ENCODE measurements around the gene LTV1. TPM values are rescaled to one million over a fixed set of nuclear protein-coding genes. Genes with fewer than 3 reads are reported as not detected.
"Not testable (repeated sequence)": the region's sequence is repeated elsewhere in the genome, so short reads cannot be mapped to it uniquely, and the experiment has no call there.

The LTV1 gene, protein sequence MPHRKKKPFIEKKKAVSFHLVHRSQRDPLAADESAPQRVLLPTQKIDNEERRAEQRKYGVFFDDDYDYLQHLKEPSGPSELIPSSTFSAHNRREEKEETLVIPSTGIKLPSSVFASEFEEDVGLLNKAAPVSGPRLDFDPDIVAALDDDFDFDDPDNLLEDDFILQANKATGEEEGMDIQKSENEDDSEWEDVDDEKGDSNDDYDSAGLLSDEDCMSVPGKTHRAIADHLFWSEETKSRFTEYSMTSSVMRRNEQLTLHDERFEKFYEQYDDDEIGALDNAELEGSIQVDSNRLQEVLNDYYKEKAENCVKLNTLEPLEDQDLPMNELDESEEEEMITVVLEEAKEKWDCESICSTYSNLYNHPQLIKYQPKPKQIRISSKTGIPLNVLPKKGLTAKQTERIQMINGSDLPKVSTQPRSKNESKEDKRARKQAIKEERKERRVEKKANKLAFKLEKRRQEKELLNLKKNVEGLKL
- total RNA-seq (2014; rRNA removed; shearing (Covaris generic)) (13.3 and 17.9 TPM in 2 replicates), polyA plus RNA-seq (2016; fragmentation: Nextera tagmentation; extraction: Ambion mirVana) (33.6 and 35.3 TPM in 2 replicates)

DNA sequence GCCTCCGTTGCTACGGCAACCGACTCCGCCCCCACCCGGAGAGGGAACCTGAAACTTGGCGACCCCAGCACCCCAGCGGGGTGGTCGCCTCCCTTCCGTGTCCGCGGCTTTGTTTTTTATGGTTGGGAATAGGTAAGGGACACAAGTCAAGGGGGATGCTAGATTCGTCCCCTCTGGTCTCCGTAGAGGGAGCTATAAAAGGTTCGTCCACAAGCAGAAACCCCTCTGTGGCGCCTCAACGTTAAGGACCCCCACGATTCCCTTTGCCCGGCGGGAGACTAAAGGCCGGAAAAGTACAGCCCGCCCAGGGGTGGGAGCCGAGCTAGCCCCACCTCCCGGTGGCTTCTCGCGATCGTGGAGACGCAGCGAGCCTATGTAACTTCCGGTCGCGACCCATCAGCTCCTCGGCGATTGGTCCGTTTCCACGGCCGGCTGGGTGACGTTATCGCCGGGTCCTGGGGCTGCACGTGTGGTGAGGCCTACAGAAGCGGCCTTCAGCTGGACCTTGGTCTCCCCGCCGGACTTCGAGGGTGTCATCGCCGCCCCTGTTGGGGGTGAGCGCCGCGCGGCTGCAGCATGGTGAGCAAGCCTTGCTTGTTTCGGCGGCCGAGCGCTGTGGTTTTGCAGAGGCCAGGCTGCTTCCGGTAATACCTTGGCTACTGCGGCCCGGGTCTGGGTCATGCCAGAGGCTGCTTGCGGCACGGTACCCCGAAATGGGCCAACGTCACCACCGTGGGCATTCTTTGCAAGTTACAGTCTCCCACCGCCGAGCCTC is at the start of gene LTV1:
Gene LTV1, plus strand, starts transcription at position 437 of the 775 bp plus-strand sequence. Its CDS starts 140 bp downstream, at position 577.
- H4K20me1 ChIP-seq (ENCODE audit: insufficient read depth), result no peaks in the 10 kb centered on the region
- TF ChIP-seq EZH2 (IDR thresholded peaks at IDR 0.05; ENCODE audit: insufficient read depth, poor library complexity, severe bottlenecking) (no peak), EZH2phosphoT487 (IDR thresholded peaks at IDR 0.05; ENCODE audit: insufficient read depth, low read depth) (no peak)
- H3K79me2 ChIP-seq (ENCODE audit: insufficient read depth), result peaks cover 50% of the 10 kb centered on the region
- H3K4me2 ChIP-seq (ENCODE audit: unreplicated experiment), result peak within 1 kb of the TSS; percentile 96
- 0 out of 2 replicates have a peak, but pooled peaks cover 10% of the 10 kb centered on the region for H3K4me1 ChIP-seq (ENCODE audit: insufficient read depth)
- no peaks in the 10 kb centered on the region for H3K9me3 ChIP-seq (ENCODE audit: low read depth)
- peaks cover 31% of the 10 kb centered on the region for H3K36me3 ChIP-seq (ENCODE audit: low read depth)
- DNase-seq, result peak; percentile 99
- WGBS, 2 experiments (ENCODE audit: low coverage in 1 of 2, low lambda C conversion rate in 2 of 2, missing lambda C conversion rate in 2 of 2), result 1% methylated on average over 61 to 62 of the region's 64 CpGs
- peak within 1 kb of the TSS; percentile 99 for H3K9ac ChIP-seq
- no peaks in the 10 kb centered on the region for H3F3A ChIP-seq (ENCODE audit: insufficient read depth)
- no peaks in the 10 kb centered on the region for H3K27me3 ChIP-seq (replicated peaks; ENCODE audit: insufficient read depth)
- peak within 1 kb of the TSS; percentile 91 for H3K27ac ChIP-seq
- H3K9me2 ChIP-seq (ENCODE audit: insufficient read depth), result no peaks in the 10 kb centered on the region
- in situ Hi-C loops (cut with MboI), result loop anchor here (10.0 kb wide), 1 partner anchor 268 kb away; no protein-coding TSS in a partner anchor
- peak within 1 kb of the TSS; percentile 92 for H3K4me3 ChIP-seq
- peak within 1 kb of the TSS; percentile 98 for H2AFZ ChIP-seq

- WGBS, 2 experiments (ENCODE audit: low coverage in 1 of 2, low lambda C conversion rate in 2 of 2, missing lambda C conversion rate in 2 of 2), result 92 to 96% methylated on average over 2 of the region's 2 CpGs
- H3K79me2 ChIP-seq (ENCODE audit: insufficient read depth), result 0 out of 2 replicates have a peak, but pooled peaks cover 16% of the 10 kb centered on the region
- H3K4me2 ChIP-seq (ENCODE audit: unreplicated experiment); H3K4me3 ChIP-seq; H3F3A ChIP-seq (ENCODE audit: insufficient read depth); H3K9ac ChIP-seq; in situ Hi-C loops (cut with MboI); H3K4me1 ChIP-seq (ENCODE audit: insufficient read depth); DNase-seq; H3K9me2 ChIP-seq (ENCODE audit: insufficient read depth); H3K27ac ChIP-seq; H3K36me3 ChIP-seq (ENCODE audit: low read depth); H3K9me3 ChIP-seq (ENCODE audit: low read depth); H2AFZ ChIP-seq; H4K20me1 ChIP-seq (ENCODE audit: insufficient read depth); H3K27me3 ChIP-seq (replicated peaks; ENCODE audit: insufficient read depth): not testable (repeated sequence)
These were observed 46.6 kb upstream of the LTV1 start for GRCh38 chr6:143796551-143796950.

DNA sequence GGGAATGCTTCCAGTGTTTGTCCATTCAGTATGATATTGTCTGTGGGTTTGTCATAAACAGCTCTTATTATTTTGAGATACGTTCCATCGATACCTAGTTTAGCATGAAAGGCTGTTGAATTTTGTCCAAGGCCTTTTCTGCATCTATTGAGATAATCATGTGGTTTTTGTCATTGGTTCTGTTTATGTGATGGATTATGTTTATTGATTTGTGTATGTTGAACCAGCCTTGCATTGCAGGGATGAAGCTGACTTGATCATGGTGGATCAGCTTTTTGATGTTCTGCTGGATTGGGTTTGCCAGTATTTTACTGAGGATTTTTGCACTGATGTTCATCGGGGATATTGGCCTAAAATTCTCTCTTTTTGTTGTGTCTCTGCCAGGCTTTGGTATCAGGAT is 44.7 kb upstream of the LTV1 start:
- H3K27me3 ChIP-seq (replicated peaks; ENCODE audit: insufficient read depth); H3K36me3 ChIP-seq (ENCODE audit: low read depth); H3K4me2 ChIP-seq (ENCODE audit: unreplicated experiment); H2AFZ ChIP-seq; H3K9ac ChIP-seq; H3F3A ChIP-seq (ENCODE audit: insufficient read depth); H3K9me3 ChIP-seq (ENCODE audit: low read depth); H3K27ac ChIP-seq; DNase-seq; H3K4me1 ChIP-seq (ENCODE audit: insufficient read depth); H3K9me2 ChIP-seq (ENCODE audit: insufficient read depth); H4K20me1 ChIP-seq (ENCODE audit: insufficient read depth); H3K4me3 ChIP-seq; in situ Hi-C loops (cut with MboI): not testable (repeated sequence)
- WGBS, 2 experiments (ENCODE audit: low coverage in 1 of 2, low lambda C conversion rate in 2 of 2, missing lambda C conversion rate in 2 of 2), result 96 to 97% methylated on average over 3 of the region's 3 CpGs
- H3K79me2 ChIP-seq (ENCODE audit: insufficient read depth), result 0 out of 2 replicates have a peak, but pooled peaks cover 16% of the 10 kb centered on the region

DNA sequence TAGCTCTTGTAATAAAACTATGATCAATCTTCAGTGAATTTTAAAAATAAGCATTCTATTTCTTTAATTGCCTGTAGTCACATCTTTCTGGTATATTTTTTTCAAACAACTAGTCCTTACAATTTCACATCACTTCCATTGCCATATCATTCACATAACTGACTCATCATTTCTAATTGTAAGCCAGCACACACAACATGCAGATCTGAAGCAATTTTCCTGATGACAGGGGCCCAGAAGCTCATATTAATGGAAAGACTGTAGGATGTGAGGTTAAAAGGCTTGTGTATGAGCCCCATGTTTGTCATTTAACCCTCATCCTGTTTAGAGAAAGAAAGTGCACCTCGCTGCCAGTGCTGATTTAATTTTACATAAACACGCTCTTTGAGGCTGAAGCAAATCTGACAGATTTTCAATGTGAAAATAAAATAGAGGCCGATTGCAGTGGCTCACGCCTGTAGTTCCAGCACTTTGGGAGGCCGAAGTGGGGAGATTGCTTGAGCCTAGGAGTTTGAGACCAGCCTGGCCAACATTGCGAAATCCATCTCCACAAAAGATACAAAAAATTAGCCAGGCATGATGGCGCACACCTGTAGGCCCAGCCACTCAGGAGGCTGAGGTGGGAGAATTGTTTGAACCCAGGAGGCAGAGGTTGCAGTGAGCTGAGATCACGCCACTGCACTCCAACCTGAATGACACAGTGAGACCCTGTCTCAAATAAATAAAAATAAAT is 40.1 kb upstream of the LTV1 start:
- TF ChIP-seq EZH2 (IDR thresholded peaks at IDR 0.05; ENCODE audit: insufficient read depth, poor library complexity, severe bottlenecking) (no peak), EZH2phosphoT487 (IDR thresholded peaks at IDR 0.05; ENCODE audit: insufficient read depth, low read depth) (no peak)
- Histone ChIP-seq H3K9me2 (ENCODE audit: insufficient read depth) (no peaks in the 10 kb centered on the region), H3K9ac (no peak overlapping the region), H3K27me3 (replicated peaks; ENCODE audit: insufficient read depth) (no peaks in the 10 kb centered on the region), H2AFZ (no peak overlapping the region), H3K36me3 (ENCODE audit: low read depth) (peaks cover 7% of the 10 kb centered on the region; the same call in 1 of the 2 replicates), H3K4me3 (no peak overlapping the region), H3K9me3 (ENCODE audit: low read depth) (no peaks in the 10 kb centered on the region), H4K20me1 (ENCODE audit: insufficient read depth) (no peaks in the 10 kb centered on the region), H3K79me2 (ENCODE audit: insufficient read depth) (0 out of 2 replicates have a peak, but pooled peaks cover 16% of the 10 kb centered on the region), H3F3A (ENCODE audit: insufficient read depth) (peaks cover 22% of the 10 kb centered on the region; the same call in 1 of the 2 replicates), H3K4me2 (ENCODE audit: unreplicated experiment) (no peak overlapping the region), H3K4me1 (ENCODE audit: insufficient read depth) (peaks cover 17% of the 10 kb centered on the region), H3K27ac (no peak overlapping the region)
- DNase-seq, result peak; percentile 63
- in situ Hi-C loops (cut with MboI), result no loop called here
- 95 to 96% methylated on average over 8 of the region's 8 CpGs for WGBS, 2 experiments (ENCODE audit: low coverage in 1 of 2, low lambda C conversion rate in 2 of 2, missing lambda C conversion rate in 2 of 2)
